ENCODE data around the gene NMNAT3. TPM values are rescaled to one million over a fixed set of nuclear protein-coding genes. Genes with fewer than 3 reads are reported as not detected.
A peak's percentile ranks its signal among the peaks of the same experiment; 100 is the strongest.

NMNAT3 gene
- total and polyA plus RNA-seq, 2 donors from 2014 or later: 6.4 to 13.8 TPM

DNA sequence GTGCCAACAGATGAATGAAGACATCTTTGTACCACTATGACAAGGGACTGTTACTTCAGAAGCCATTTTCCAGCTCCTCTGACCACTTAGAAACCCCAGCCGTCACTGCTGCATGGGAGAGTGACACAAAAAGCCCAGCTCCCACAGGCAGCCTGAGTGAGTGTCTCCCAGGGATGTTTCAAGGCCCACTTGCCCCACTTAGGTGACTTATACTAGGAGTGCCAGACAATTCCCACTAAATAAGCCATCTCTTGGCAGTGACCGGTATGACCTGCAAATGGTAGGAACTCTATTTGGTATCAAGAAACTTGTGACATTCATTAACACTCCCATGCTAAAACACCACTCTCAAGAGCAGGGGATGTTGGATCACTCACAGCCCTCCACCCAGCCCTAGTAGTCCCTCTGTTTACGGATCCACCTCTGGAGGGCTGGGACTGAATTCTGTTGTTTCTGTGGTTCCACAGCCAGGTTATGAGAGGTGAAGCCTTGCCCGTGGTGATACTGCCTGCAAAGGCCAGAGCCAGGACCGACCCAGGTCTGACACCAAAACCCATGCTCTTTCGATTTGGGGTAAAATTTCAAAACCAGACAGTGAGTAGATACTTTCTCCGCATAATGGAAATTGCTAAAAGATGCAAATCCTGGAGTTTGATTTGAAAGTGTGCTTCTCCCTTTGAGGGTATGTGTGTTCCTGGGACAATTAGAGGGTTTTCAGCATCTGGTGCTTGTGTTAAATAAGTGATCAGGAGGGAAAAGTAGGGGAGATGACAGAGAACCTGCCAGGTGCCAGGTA is 152.7 kb downstream of the NMNAT3 start:
- H3K27me3 ChIP-seq (ENCODE audit: control insufficient read depth, insufficient read depth, low read length): no peaks in the 10 kb centered on the region
- H3K9me3 ChIP-seq (ENCODE audit: control insufficient read depth in 2 of 3, insufficient read depth in 1 of 3, low read length in 3 of 3): no peaks in the 10 kb centered on the region
- no peak overlapping the region for H3K27ac ChIP-seq (ENCODE audit: low read depth in 2 of 2, low read length in 2 of 2)
- intact Hi-C loops (cut with DNase I): no loop called here
- TF ChIP-seq, protein P1, sequence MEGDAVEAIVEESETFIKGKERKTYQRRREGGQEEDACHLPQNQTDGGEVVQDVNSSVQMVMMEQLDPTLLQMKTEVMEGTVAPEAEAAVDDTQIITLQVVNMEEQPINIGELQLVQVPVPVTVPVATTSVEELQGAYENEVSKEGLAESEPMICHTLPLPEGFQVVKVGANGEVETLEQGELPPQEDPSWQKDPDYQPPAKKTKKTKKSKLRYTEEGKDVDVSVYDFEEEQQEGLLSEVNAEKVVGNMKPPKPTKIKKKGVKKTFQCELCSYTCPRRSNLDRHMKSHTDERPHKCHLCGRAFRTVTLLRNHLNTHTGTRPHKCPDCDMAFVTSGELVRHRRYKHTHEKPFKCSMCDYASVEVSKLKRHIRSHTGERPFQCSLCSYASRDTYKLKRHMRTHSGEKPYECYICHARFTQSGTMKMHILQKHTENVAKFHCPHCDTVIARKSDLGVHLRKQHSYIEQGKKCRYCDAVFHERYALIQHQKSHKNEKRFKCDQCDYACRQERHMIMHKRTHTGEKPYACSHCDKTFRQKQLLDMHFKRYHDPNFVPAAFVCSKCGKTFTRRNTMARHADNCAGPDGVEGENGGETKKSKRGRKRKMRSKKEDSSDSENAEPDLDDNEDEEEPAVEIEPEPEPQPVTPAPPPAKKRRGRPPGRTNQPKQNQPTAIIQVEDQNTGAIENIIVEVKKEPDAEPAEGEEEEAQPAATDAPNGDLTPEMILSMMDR (IDR thresholded peaks at IDR 0.05; ENCODE audit: borderline replicate concordance, extremely low read depth, insufficient read depth): no peak
- H3K36me3 ChIP-seq (ENCODE audit: control insufficient read depth in 2 of 3, insufficient read depth in 3 of 3, low read length in 3 of 3): no peaks in the 10 kb centered on the region
- H3K4me3 ChIP-seq (ENCODE audit: low read length in 3 of 3): no peak overlapping the region
- H3K9ac ChIP-seq (ENCODE audit: low read length in 3 of 3): no peak overlapping the region
- FAIRE-seq (no peak), DNase-seq (peak in 2 of 5 donors; percentile 6 to 9)
- H3K4me1 ChIP-seq (ENCODE audit: control insufficient read depth in 2 of 3, insufficient read depth in 2 of 3, low read depth in 1 of 3, low read length in 3 of 3): no peaks in the 10 kb centered on the region

DNA sequence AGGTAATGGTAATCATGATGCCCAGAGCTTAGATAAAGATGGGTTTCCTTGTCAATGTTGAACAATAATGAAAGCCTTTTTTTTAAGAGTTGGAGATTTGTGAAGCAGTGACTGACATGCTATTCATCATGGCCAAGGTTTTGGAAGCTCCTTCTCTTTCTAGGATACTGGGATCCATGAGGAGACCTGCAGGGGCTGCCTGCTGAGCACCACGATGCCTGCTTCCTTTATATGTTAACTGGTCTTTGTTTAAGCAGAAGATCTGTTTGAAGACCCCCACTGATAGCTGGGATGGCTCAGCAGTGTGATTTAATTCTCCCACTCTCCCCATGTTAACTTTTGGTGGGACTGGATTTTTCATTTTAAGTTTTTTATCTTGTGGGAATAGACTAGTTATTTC is 154.1 kb downstream of the NMNAT3 start:
- no peak overlapping the region for H3K4me3 ChIP-seq (ENCODE audit: low read length in 3 of 3)
- DNase-seq (no peak), FAIRE-seq (no peak)
- H3K9me3 ChIP-seq (ENCODE audit: control insufficient read depth in 2 of 3, insufficient read depth in 1 of 3, low read length in 3 of 3): no peaks in the 10 kb centered on the region
- no peaks in the 10 kb centered on the region for H3K36me3 ChIP-seq (ENCODE audit: control insufficient read depth in 2 of 3, insufficient read depth in 3 of 3, low read length in 3 of 3)
- H3K27me3 ChIP-seq (ENCODE audit: control insufficient read depth, insufficient read depth, low read length): no peaks in the 10 kb centered on the region
- no peak overlapping the region for H3K27ac ChIP-seq (ENCODE audit: low read depth in 2 of 2, low read length in 2 of 2)
- H3K9ac ChIP-seq (ENCODE audit: low read length in 3 of 3): no peak overlapping the region
- intact Hi-C loops (cut with DNase I): no loop called here
- no peaks in the 10 kb centered on the region for H3K4me1 ChIP-seq (ENCODE audit: control insufficient read depth in 2 of 3, insufficient read depth in 2 of 3, low read depth in 1 of 3, low read length in 3 of 3)
- TF ChIP-seq, protein P1 (IDR thresholded peaks at IDR 0.05; ENCODE audit: borderline replicate concordance, extremely low read depth, insufficient read depth): no peak

DNA sequence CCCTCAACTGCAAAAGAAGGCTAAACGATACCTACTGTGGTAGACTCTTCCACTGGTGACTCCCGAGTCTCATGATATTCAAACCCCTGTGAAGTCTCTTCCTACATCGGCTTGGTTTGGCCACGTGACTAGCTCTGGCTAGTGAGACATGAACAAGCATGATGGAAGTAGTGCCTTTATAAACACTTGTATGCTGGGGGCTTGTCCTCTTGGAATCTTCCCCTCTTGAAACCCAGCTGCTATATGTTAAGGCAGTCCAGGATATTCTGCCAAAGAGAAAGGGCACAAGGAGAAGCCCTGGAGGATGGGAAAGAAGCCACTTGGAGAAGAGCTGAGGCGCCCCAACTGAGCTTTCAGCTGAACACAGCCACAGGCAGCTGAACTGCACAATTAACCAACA is 154.6 kb downstream of the NMNAT3 start:
- intact Hi-C loops (cut with DNase I): no loop called here
- DNase-seq: peak in 1 of 5 donors; percentile 2
- TF ChIP-seq, protein P1 (IDR thresholded peaks at IDR 0.05; ENCODE audit: borderline replicate concordance, extremely low read depth, insufficient read depth): no peak

More for the DNA sequence above, 154.6 kb downstream of the NMNAT3 start:
- Histone ChIP-seq H3K4me1 (ENCODE audit: control insufficient read depth in 2 of 3, insufficient read depth in 2 of 3, low read depth in 1 of 3, low read length in 3 of 3) (no peaks in the 10 kb centered on the region), H3K9ac (ENCODE audit: low read length in 3 of 3) (no peak overlapping the region), H3K9me3 (ENCODE audit: control insufficient read depth in 2 of 3, insufficient read depth in 1 of 3, low read length in 3 of 3) (no peaks in the 10 kb centered on the region), H3K27me3 (ENCODE audit: control insufficient read depth, insufficient read depth, low read length) (no peaks in the 10 kb centered on the region), H3K27ac (ENCODE audit: low read depth in 2 of 2, low read length in 2 of 2) (no peak overlapping the region), H3K4me3 (ENCODE audit: low read length in 3 of 3) (no peak overlapping the region), H3K36me3 (ENCODE audit: control insufficient read depth in 2 of 3, insufficient read depth in 3 of 3, low read length in 3 of 3) (no peaks in the 10 kb centered on the region)
- no peak for FAIRE-seq

Measured in kidney (tissue), 14 donors.